IMR-90 (cell line): ENCODE results near the gene ST6GALNAC5.

Experiments
- BHLHE40 ChIP-seq: fragments of 150-350 bp; IDR thresholded peaks from 2 replicates; pipeline ENCODE4 v1.6.1; 2016; ENCODE audit warnings: mild to moderate bottlenecking, low read depth, low read length
- CTCF ChIP-seq: conservative IDR thresholded peaks from 2 replicates; pipeline ENCODE4 v1.5.1; 2012; ENCODE audit warnings: mild to moderate bottlenecking, low read depth, low read length, improper control_type of control experiment
- POLR2A ChIP-seq: IDR thresholded peaks from 2 replicates; pipeline ENCODE4 v1.6.1; 2012; ENCODE audit warnings: mild to moderate bottlenecking, low read depth, low read length
- RAD21 ChIP-seq: IDR thresholded peaks from 2 replicates; pipeline ENCODE4 v1.6.1; 2012; ENCODE audit warnings: low read length, improper control_type of control experiment
- RFX5 ChIP-seq: IDR thresholded peaks from 2 replicates; pipeline ENCODE4 v1.8.0; 2012; ENCODE audit warnings: low read depth, mild to moderate bottlenecking, low read length, moderate library complexity

GRCh38 chr1:76876655-76877395 lies 9.5 kb downstream of the ST6GALNAC5 start:
- no peak for TF ChIP-seq CTCF
- no peak for TF ChIP-seq RFX5
- no peak for TF ChIP-seq BHLHE40
- no peak for TF ChIP-seq RAD21
- no peak for TF ChIP-seq POLR2A
